MM.1S (cell line): ENCODE results near the gene YY1AP1.

Source experiments
- CTCF ChIP-seq: fragments of 300-600 bp; sonication (generic); IDR thresholded peaks from 2 replicates; pipeline ENCODE4 v1.5.1; 2016; ENCODE audit warnings: antibody characterized with exemption, low read length, mixed read lengths
- EZH2 ChIP-seq: fragments of 300-600 bp; sonication (generic); optimal IDR thresholded peaks from 2 replicates; pipeline ENCODE3; 2017; ENCODE audit warnings: low read depth, mild to moderate bottlenecking, antibody characterized with exemption, low read length, mixed read lengths
- EZH2phosphoT487 ChIP-seq: fragments of 300-600 bp; sonication (generic); IDR thresholded peaks from 2 replicates; pipeline ENCODE4 v1.6.1; 2018; ENCODE audit warnings: antibody characterized with exemption, low read length

- TF ChIP-seq CTCF (no peak), EZH2phosphoT487 (no peak), EZH2 (no peak)
Measured at GRCh38 chr1:155609515-155610256, 78.9 kb downstream of the YY1AP1 start, which contains the start of gene MSTO1.
